Sigmoid colon (tissue), 4 donors: Measurements from ENCODE around the gene CCS.

ENCODE experiments used
- CTCF ChIP-seq, 4 experiments: fragments of 450-650 bp in 3 of 4; fragments of 200-600 bp in 1 of 4; IDR thresholded peaks; one replicate each; pipeline ENCODE4 v1.5.1; 2016 to 2019; ENCODE audit warnings: antibody characterized with exemption in 4 of 4, mild to moderate bottlenecking in 3 of 4, moderate library complexity in 2 of 4
- EP300 ChIP-seq, 4 donors: sonication (generic); formaldehyde crosslinking; IDR thresholded peaks; one replicate each; pipeline ENCODE4 v1.6.1; 2017; ENCODE audit warnings: antibody characterized with exemption in 4 of 4
- POLR2A ChIP-seq, 2 donors: fragments of 450-650 bp; IDR thresholded peaks; one replicate each; pipeline ENCODE4 v1.6.1; 2016; ENCODE audit warnings: antibody characterized with exemption in 2 of 2, mild to moderate bottlenecking in 2 of 2, moderate library complexity in 2 of 2

- TF ChIP-seq POLR2A (IDR thresholded peaks at IDR 0.05) (no peak), CTCF (IDR thresholded peaks at IDR 0.05) (no peak), EP300 (IDR thresholded peaks at IDR 0.05) (no peak)
Observed at GRCh38 chr11:66652651-66653050, 59.7 kb downstream of the CCS start.
